Liver (tissue), 3 donors: ENCODE data around the gene GLIPR1L1.

Experiments used
- ATF3 ChIP-seq: IDR thresholded peaks from 2 replicates; pipeline ENCODE4 v1.6.1; 2016; ENCODE audit warnings: antibody characterized with exemption
- RAD21 ChIP-seq, 2 donors: IDR thresholded peaks; 2 replicates each; pipeline ENCODE4 v1.6.1; 2016; ENCODE audit warnings: antibody characterized with exemption in 2 of 2, mild to moderate bottlenecking in 2 of 2
- TAF1 ChIP-seq: conservative IDR thresholded peaks from 2 replicates; pipeline ENCODE4 v1.6.1; 2016; ENCODE audit warnings: antibody characterized with exemption, mild to moderate bottlenecking
- YY1 ChIP-seq: IDR thresholded peaks from 2 replicates; pipeline ENCODE4 v1.6.1; 2016; ENCODE audit warnings: antibody characterized with exemption, mild to moderate bottlenecking
- TF ChIP-seq, protein P1 (sequence below): fragments of 150-350 bp; IDR thresholded peaks from 2 replicates; pipeline ENCODE4 v1.5.1; 2017; ENCODE audit warnings: improper control_type of control experiment, low read depth, low read length; ENCODE audit not compliant: missing input control
- donor health status: healthy.
- donor health status: healthy.

DNA sequence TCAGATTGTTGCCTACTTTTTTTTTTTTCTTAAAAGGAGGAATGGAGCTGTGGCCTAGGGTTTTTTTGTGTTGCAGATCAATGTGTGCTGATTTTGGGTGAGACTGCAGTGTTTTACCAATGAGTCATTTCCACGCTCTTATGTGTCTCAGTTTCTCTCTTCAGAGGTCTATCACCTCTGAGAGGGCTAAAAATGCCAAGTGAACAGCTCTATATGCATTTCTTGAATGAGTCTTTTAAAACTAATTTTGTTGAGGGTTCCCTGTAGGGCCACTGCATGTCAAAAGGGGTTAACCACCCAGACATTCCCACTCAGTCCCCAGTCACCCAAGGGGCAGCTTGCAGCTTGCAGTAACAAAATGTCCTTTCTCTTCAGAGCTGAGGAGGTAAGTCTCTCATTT is 32.2 kb downstream of the GLIPR1L1 start:
- TF ChIP-seq TAF1 (no peak), ATF3 (no peak), RAD21 (IDR thresholded peaks at IDR 0.05) (no peak), YY1 (no peak)
- TF ChIP-seq, protein P1, sequence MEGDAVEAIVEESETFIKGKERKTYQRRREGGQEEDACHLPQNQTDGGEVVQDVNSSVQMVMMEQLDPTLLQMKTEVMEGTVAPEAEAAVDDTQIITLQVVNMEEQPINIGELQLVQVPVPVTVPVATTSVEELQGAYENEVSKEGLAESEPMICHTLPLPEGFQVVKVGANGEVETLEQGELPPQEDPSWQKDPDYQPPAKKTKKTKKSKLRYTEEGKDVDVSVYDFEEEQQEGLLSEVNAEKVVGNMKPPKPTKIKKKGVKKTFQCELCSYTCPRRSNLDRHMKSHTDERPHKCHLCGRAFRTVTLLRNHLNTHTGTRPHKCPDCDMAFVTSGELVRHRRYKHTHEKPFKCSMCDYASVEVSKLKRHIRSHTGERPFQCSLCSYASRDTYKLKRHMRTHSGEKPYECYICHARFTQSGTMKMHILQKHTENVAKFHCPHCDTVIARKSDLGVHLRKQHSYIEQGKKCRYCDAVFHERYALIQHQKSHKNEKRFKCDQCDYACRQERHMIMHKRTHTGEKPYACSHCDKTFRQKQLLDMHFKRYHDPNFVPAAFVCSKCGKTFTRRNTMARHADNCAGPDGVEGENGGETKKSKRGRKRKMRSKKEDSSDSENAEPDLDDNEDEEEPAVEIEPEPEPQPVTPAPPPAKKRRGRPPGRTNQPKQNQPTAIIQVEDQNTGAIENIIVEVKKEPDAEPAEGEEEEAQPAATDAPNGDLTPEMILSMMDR: no peak
